C4-2B (cell line): ENCODE results near the gene EVI5.

Source experiments
- ZFX ChIP-seq: fragments of 450-650 bp; IDR thresholded peaks from 2 replicates; pipeline ENCODE4 v1.6.1; 2017
- TF ChIP-seq, protein P1 (sequence below): fragments of 450-650 bp; conservative IDR thresholded peaks from 2 replicates; pipeline ENCODE4 v1.5.1; 2017; ENCODE audit warnings: mild to moderate bottlenecking

GRCh38 chr1:92519043-92519442, 265.9 kb downstream of the EVI5 start:
- TF ChIP-seq, protein P1, sequence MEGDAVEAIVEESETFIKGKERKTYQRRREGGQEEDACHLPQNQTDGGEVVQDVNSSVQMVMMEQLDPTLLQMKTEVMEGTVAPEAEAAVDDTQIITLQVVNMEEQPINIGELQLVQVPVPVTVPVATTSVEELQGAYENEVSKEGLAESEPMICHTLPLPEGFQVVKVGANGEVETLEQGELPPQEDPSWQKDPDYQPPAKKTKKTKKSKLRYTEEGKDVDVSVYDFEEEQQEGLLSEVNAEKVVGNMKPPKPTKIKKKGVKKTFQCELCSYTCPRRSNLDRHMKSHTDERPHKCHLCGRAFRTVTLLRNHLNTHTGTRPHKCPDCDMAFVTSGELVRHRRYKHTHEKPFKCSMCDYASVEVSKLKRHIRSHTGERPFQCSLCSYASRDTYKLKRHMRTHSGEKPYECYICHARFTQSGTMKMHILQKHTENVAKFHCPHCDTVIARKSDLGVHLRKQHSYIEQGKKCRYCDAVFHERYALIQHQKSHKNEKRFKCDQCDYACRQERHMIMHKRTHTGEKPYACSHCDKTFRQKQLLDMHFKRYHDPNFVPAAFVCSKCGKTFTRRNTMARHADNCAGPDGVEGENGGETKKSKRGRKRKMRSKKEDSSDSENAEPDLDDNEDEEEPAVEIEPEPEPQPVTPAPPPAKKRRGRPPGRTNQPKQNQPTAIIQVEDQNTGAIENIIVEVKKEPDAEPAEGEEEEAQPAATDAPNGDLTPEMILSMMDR: no peak
- TF ChIP-seq ZFX: no peak
